Measurements from ENCODE around the gene BLTP1.

DNA sequence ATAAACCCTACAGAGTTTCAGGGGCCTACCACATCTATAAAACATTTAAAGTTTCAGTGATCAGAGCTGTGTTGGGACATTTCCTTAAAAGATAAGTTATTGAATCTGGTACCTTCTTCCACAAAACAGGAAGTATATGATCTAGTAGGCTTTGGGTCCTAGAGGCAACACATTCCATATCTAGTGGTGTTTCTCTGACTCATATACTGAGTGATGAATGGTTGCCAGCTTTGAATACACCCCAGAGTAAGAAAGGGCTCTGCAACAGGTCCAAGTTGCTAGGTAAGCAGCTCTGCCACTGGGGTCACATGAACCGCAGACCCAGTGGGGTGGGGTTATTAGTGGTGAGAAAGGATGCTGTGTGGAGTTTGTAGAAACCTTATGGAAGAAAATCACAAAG, 32.4 kb upstream of the BLTP1 start:
- TF ChIP-seq, protein P1, sequence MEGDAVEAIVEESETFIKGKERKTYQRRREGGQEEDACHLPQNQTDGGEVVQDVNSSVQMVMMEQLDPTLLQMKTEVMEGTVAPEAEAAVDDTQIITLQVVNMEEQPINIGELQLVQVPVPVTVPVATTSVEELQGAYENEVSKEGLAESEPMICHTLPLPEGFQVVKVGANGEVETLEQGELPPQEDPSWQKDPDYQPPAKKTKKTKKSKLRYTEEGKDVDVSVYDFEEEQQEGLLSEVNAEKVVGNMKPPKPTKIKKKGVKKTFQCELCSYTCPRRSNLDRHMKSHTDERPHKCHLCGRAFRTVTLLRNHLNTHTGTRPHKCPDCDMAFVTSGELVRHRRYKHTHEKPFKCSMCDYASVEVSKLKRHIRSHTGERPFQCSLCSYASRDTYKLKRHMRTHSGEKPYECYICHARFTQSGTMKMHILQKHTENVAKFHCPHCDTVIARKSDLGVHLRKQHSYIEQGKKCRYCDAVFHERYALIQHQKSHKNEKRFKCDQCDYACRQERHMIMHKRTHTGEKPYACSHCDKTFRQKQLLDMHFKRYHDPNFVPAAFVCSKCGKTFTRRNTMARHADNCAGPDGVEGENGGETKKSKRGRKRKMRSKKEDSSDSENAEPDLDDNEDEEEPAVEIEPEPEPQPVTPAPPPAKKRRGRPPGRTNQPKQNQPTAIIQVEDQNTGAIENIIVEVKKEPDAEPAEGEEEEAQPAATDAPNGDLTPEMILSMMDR (IDR thresholded peaks at IDR 0.05), result no peak
- no peak for TF ChIP-seq POLR2A (IDR thresholded peaks at IDR 0.05)
